ENCODE measurements around the gene UNC13A. TPM values are rescaled to one million over a fixed set of nuclear protein-coding genes. Genes with fewer than 3 reads are reported as not detected.

The UNC13A gene
- under 1 TPM; 0.04 to 0.36 (median 0.15) TPM for polyA plus RNA-seq (ENCODE audit: insufficient read length in 10 of 10)
- long read RNA-seq, donor 1 = 0 reads
- long read RNA-seq, donor 2 = 0 reads
- long read RNA-seq, donor 3 = 0 reads
- long read RNA-seq, donor 4 = 0 reads
- long read RNA-seq, donor 5, partial matches to known transcripts = 31 of 38 reads
- long read RNA-seq, donor 5, other reads (novel, unspliced or antisense) = 7 of 38 reads
- long read RNA-seq, donor 6 = 0 reads
- long read RNA-seq, donor 7 = 0 reads
- long read RNA-seq, donor 8 = 0 reads
- long read RNA-seq, donor 9 = 0 reads

- peak; percentile 19 to 72 (median 60) for DNase-seq
These were observed at the start of gene UNC13A for GRCh38 chr19:17687857-17688784. Gene UNC13A (minus strand): TSS chr19:17688354. CDS start chr19:17688199, 155 bp downstream.

GRCh38 chr19:17737690-17738153 lies 49.6 kb upstream of the UNC13A start:
- DNase-seq = no peak

GRCh38 chr19:17735410-17735809 lies 47.3 kb upstream of the UNC13A start:
- DNase-seq = no peak

- DNase-seq = no peak
These were observed 46.0 kb upstream of the UNC13A start for GRCh38 chr19:17734146-17734545.

GRCh38 chr19:17733127-17733526 lies 45.0 kb upstream of the UNC13A start:
- DNase-seq = no peak

- DNase-seq = no peak
These were observed 39.7 kb upstream of the UNC13A start for GRCh38 chr19:17727843-17728242.

GRCh38 chr19:17726964-17727773 lies 39.0 kb upstream of the UNC13A start:
- no peak for DNase-seq

GRCh38 chr19:17726136-17726741 lies 38.1 kb upstream of the UNC13A start:
- no peak for DNase-seq

- DNase-seq = no peak
These were observed 37.4 kb upstream of the UNC13A start for GRCh38 chr19:17725422-17726078.

- DNase-seq = no peak
These were observed 36.5 kb upstream of the UNC13A start for GRCh38 chr19:17724655-17725054.

- DNase-seq = no peak
These were observed 34.6 kb upstream of the UNC13A start for GRCh38 chr19:17722655-17723240.

- no peak for DNase-seq
These were observed 33.7 kb upstream of the UNC13A start for GRCh38 chr19:17721821-17722220.

- no peak for DNase-seq
These were observed 33.0 kb upstream of the UNC13A start for GRCh38 chr19:17721111-17721628.

GRCh38 chr19:17720440-17720839 lies 32.3 kb upstream of the UNC13A start:
- DNase-seq = no peak

GRCh38 chr19:17719730-17720400 lies 31.7 kb upstream of the UNC13A start:
- peak in 1 of 3 donors; percentile 21 for DNase-seq

GRCh38 chr19:17718947-17719711 lies 31.0 kb upstream of the UNC13A start, which contains the start of gene MAP1S:
Gene MAP1S (plus strand): TSS chr19:17719480. CDS start chr19:17719503, 23 bp downstream.
- peak; percentile 38 to 83 (median 62) for DNase-seq

- no peak for DNase-seq
These were observed 30.4 kb upstream of the UNC13A start for GRCh38 chr19:17718550-17718946.

- no peak for DNase-seq
These were observed 28.3 kb upstream of the UNC13A start for GRCh38 chr19:17716309-17716929.

All from muscle of back (tissue), 13 donors.